Stimulated activated CD8-positive, alpha-beta memory T cell treated with anti-CD3 and anti-CD28 coated beads, Interleukin-4, amount 100 ng/mL, for 1 hour (primary cell): Measurements from ENCODE around the gene AMH.
"Not testable (repeated sequence)": the region's sequence is repeated elsewhere in the genome, so short reads cannot be mapped to it uniquely, and the experiment has no call there.

Experiments
- DNase-seq, 2 donors: peaks; one replicate each; pipeline ENCODE4 v3.0.0-alpha.2; 2020; ENCODE audit warnings: low read depth in 2 of 2, low spot score in 1 of 2

Gene AMH

DNA sequence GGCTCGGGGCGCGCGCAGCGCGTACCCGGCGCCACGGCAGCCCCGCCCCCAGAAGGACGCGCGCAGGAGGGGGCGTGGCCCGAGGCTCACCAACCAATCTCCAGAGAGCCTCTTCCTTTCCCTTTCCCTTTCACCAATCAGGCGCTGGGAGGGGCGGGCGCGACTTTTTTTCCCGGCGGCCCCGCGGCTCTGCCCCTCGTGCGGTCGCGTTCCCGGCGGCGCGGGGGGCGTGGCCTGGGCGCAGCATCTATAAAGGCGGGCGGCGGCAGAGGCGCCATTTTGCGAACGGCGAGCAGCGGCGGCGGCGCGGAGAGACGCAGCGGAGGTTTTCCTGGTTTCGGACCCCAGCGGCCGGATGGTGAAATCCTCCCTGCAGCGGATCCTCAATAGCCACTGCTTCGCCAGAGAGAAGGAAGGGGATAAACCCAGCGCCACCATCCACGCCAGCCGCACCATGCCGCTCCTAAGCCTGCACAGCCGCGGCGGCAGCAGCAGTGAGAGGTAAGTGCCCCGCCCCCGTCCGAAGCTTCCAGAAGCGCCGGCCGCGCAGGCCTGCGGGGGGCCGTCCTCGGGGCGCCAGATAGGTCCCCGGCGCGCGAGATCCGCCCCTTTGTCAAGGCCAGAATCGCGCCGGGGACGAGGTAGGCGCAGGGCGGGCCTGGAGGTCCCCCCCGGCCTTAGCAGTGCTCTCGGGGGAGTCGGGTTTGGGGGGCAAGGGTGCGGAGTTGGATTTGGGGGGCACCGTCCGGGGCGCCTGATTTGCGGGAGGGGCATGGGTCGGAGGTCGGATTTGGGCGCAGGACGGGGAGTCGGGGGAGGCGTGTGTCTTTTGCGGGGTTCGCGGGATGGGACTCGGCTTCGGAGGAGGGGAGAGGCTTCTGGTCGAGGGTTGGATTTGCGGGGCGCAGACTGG lies 20.4 kb downstream of the AMH start:
- DNase-seq = peak; percentile 98

DNA sequence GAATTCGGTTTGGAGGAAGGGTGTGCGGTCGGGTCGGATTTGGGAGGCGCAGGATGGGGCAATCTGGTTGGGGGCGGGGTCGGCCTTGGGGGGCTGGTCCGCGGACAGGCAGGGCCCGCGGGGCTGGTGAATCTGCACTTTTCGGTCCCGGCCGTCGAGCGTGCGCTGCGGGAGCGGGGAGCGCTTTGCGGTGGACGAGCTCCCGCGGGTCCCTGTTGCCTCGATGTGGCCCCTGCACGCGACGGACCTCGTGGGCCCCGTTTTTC lies 21.0 kb downstream of the AMH start:
- no peak for DNase-seq

DNA sequence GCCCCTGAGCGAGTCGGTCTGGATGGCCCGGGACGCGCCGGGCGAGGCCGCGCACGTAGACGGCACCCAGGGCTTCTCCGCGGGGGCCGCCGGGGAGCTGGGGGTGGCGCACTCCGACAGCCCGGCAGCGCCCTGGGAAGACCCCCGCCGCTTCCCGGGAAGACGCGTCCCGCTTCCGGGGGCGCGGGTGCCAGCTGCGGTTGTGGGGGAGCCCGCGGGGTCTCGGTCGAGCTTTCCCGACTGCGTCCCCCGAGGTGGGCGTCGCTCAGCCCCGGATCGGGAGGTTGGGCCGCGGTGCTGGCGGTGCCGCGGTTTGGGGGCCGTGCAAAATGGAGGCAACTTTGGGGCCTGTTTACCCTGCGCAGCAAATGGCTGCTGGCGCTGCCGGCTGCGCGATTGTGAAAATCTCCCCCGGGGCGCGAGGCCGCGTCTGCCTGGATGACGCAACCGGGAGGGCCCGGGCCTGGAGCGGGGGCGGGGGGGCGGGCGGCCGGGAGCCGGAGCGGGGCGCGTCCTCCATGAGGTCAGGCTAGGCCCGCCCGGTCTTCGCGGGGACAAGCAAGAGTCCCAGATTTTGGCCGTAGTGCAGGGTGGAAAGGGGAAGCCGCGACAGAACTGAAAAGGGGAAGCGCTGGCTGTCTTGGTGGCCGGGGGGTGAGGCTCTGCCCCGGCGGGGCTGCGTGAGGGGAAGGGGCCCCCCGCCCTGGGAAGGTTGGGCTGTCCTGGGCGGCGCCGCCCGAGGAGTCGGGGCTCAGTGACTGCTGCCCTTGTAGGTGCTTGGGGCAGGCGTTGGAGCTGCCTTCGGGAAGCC lies 21.5 kb downstream of the AMH start:
- peak in 1 of 2 donors; percentile 56 for DNase-seq

DNA sequence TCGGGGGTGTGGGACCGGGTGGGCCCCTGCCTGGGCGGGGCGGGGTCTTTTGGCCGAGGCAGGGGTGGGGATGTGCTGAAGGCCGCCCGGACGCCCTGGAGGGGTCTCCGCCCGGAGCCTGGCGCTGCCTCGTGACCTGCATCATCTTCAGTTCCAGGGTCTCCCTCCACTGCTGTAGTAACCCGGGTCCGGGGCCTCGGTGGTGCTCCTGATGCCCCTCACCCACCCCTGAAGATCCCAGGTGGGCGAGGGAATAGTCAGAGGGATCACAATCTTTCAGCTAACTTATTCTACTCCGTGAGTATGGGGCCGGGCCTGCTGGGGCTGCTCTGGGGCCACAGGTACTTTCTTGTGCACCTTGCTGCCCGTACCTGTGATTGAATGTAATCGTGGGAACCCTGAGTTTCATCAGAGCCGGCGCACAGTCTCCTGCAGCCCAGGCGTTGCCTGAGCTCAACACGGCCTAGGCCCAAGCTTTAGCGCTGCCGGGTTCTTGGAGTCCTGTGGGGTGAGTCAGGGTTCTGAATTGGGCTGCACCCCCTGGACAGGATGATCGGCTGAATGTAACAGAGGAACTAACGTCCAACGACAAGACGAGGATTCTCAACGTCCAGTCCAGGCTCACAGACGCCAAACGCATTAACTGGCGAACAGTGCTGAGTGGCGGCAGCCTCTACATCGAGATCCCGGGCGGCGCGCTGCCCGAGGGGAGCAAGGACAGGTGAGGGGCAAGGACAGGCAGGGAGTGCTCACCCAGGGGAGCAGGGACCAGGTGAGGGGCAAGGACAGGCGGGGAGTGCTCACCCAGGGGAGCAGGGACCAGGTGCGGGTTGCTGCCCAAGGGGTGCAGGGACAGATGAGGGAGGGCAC lies 22.3 kb downstream of the AMH start:
- DNase-seq = no peak

DNA sequence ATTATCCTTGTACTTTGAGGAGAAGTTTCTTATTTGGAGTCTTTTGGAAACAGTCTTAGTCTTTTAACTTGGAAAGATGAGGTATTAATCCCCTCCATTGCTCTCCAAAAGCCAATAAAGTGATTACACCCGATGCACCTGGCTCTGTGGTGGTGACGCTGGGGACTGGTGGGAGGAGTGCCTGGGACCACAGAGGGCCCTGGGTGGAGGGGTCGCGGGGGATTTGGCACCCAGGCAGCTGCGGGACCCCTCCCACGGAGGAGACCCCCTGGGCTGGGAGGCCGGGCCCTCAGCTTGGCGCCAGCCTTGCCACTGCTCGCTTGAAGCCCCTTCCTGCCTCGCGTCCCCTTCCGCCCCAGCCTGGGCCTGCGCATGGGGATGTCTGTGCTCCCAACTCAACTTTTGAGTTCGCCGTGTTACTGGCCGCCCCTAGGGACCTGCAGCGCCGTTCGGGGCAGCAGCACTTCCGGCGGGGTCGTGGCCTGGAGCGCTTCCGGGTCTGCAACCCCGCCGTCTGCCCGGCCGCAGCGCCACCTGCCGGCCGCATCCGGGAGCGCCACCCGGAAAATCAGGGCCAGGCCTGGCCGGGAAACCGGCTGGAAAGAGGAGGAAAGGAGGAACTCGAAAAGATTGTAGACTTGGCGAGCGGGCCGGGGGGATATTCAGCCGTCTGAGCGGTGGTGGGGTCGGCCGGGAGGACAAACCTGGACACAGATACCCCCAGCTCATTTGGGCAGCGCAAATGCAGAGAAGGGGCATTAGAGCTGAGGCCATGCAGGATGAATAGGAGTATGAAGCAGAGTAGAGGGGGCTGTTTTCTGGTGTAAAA lies 24.4 kb downstream of the AMH start:
- peak in 1 of 2 donors; percentile 41 for DNase-seq

DNA sequence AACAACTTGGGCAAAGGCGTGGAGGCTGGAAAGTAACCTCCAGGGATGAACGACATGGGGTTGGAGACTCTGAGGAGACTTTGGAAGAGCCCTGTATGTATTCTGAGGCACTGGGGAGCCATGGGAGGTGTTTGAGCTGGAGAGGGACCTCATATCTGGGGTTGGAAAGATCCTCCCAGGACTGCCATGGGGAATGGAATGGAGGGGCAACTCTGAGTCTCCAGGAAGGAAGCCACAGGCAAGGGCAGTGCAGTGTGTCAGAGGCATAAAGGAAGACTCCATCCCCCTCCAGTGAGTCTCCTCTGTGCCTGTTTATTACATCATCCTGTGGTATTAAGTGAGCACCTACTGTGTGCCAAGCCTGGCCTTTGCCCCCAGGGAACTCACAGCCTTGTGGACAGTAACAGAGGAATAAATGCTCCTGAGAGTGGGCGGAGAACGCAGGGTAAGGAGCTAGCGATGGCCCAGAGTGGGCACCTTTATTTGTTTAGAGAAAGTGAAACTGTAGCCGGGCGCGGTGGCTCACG lies 25.1 kb downstream of the AMH start:
- DNase-seq = no peak

DNA sequence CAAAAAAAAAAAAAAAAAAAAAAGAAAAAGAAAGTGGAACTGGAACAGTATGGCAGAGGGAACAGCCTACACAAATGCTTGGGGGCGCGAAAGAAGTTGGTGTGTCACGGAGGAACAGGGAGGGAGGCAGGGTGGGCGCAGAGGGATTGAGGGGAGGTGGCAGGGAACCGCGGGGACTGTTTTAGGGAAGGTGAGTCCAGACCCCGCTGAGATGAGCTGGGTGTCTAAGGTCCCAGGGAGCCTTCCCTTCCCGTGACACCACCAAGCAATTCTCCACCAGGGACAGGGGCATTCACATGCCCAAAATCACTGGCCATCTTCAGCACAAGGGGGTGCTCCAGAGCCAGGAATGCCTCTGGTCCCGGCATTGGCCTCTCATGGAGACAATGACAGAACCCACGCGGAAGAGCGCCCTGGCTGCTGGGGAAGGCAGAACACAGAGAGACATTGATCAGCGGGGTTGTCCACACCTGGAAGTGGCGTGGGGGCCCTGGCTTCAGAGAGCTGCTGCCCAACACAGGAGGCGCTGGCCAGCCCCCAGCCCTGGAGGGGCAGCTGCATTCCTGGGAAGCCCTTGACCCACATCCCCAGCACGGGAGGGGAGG lies 25.9 kb downstream of the AMH start:
- no peak for DNase-seq

DNA sequence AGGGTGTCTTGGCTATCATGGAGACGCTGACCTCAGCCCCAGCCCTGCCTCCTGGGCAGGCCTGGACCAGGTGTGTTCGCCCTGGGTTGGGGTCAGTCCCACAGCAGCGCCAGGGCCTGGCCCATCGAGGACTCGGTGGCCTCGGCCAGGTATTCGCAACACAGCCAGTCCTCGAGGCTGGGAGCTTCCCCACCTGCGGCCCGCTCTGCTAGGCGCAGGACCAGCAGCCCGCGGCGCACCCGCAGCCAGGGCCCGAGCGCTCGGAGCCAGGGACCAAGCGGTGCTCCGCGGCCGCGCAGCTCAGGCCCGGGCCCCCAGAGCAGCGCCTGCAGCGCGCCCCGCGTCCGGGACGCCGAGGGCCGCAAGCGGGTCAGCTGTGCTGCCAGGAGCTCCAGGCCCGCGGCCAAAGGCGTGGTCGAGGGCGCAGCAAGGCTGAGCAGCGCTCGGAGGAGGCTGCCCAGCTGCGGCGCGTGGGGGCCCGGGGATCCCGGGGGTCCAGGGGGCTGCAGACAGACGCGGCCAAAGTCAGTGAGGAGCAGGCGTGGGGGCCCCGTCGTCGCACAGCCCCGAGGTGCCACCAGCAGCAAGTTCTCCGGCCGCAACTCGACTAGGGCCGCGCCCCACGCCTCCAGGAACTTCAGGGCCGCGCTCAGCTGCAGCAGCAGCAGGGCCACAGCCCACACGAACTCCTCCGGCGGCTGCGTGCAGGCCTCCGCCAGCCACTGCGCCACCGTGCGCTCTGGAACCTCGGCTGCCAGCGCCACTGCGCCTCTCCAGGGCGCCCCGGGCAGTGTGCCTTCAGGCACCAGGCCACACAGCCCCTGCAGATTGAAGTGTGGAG lies 26.7 kb downstream of the AMH start:
- no peak for DNase-seq

DNA sequence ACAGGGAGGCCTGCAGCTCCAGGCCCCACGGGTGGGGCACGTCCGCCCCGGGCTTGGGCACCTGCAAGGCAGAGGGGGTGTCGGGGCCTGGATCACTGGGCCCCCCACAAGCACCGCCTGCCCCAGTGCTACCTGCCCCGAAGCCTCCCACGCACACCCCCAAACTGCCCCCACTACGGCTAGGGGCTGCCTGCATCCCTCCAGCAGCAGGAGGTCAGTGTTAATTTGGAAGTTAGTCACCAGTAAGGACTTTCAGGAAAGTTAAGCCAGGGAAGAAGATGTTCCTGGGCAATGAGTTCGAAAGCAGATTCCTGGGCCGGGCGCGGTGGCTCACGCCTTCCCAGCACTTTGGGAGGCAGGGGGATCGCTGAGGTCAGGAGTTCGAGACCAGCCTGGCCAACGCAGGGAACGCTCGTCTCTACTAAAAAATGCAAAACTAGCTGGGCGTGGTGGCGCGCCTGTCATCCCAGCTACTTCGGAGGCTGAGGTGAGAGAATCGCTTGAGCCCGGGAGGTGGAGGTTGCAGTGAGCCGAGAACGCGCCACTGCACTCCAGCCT lies 27.4 kb downstream of the AMH start:
- DNase-seq = no peak

DNA sequence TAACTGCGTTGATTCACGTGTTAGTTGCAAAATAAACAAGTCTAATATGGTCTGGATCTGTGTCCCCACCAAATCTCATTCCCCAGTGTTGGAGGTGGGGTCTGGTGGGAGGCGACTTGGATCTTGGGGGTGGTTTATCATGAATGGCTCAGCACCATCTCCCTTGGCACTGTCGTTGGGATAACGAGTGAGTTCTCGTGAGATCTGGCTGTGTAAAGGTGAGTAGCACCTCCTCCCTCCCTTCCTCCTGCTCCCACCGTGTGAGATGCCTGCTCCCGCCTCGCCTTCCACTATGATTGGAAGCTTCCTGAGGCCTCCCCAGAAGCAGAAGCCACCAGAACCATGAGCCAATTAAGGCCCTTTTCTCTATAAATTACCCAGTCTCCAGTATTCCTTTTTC lies 28.0 kb downstream of the AMH start:
- no peak for DNase-seq

DNA sequence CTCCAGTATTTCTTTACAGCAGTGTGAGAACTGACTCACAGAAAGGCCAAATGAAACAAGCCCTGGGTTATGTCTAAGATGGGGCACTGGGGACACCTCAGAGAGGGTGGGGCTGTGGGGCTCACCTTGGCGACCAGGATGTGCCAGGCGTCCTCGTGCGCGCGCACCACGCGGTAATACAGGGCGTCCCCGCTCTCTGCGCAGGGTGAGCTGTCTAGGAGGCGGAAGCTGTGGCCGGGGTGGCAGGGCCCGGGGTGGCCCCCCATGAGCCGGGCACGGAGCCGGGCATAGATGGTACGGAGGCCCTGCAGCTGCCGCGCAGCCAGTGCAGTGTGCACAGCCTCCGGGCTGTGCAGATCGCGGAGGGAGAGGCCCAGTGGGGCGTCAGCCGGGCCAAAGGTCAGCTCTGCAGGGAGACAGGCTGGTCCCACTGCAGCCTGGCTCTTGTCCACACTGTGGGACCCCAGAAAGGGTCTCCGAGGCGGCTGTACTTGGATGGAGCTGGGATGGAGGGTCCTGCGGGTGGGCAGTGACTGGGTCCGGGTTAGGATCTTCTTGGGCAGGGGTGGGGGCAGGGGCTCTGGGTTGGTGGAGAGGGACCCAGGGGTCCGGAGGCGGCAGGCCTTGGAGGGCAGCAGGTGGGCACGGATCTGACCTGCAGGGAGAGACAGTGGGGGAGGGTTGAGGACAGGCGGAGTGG lies 29.5 kb downstream of the AMH start:
- DNase-seq = no peak

DNA sequence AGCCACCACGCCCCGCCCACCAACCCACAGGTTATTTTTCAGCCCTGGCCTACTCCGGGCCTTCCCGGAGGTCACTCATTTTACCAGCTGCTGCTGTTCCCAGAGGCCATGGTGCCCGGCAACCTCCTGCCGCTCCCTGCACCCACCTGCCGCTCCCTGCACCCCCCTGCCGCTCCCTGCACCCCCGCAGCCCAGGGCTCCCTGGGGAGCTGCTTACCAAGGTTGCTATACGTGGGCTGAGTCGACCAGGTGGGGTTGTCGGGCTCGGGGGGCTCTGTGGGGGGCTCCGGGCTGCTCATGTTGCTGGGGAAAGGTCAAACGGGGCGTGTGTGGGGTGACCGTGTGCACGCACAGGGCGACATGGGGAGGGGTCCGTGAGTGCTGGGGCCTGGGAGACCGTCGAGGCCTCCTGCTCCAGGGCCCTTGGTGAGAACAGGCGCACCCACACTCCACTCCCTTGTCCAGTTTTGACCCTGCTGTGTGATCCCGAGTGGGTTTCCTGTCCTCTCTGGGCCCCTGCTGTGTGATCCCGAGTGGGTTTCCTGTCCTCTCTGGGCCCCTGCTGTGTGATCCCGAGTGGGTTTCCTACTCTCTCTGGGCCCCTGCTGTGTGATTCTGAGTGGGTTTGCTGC lies 31.6 kb downstream of the AMH start:
- DNase-seq = no peak

DNA sequence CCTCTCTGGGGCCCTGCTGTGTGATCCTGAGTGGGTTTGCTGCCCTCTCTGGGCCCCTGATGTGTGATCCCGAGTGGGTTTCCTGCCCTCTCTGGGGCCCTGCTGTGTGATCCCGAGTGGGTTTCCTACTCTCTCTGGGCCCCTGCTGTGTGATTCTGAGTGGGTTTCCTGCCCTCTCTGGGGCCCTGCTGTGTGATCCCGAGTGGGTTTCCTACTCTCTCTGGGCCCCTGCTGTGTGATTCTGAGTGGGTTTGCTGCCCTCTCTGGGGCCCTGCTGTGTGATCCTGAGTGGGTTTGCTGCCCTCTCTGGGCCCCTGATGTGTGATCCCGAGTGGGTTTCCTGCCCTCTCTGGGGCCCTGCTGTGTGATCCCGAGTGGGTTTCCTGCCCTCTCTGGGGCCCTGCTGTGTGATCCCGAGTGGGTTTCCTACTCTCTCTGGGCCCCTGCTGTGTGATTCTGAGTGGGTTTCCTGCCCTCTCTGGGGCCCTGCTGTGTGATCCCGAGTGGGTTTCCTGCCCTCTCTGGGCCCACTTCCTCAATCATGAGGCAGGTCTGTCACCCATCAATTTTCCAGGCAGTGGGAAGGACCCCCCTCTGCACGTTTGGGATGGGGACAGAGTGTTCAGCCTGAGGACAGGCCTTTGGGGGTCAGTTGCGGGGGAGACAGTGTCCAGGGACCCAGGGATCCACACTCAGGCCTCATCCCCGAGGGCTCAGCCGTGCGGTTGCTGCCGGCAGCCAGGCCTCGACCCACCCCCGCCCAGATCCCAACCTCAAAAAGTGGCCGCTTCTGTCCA lies 32.3 kb downstream of the AMH start:
- not testable (repeated sequence) for DNase-seq

DNA sequence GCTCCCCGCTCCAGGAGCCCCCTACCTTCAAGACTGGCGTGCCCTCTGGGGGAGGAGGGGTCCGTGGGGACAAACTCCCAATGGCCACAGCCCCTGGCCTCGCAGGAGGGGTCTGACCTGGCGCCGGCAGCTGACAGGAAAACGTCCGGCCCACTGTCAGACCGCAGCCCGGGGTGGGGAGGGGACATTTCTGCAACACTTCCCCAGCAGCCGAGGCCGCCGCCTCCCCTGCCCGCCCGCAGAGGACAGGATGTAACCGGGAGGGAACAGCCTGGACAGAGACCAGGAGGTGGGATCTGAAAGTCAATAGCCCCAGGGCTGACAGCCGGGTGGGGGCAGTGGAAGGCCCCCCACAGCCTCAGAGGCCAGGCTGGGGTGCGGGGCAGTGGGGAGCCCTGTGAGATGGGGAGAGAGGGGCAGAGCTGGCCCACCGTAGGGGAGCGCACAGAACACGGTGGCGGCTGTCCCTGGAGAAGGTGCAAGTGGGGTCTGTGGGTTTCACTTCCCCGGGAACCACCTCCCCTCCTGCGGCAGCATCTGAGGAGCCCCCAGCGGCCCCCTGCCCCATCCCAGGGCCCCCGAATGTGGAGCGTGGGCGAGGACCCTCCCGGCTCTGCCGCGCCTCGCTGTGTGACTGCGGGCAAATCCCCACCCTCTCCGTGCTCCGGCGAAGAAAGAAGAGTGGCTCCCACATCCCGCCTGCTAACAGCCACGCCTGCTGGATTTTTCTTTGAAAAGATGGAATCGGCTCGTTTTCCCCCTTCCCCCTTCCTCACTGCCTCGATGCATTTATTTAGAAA lies 33.1 kb downstream of the AMH start, which contains the start of gene PEAK3:
Gene PEAK3 (minus strand): TSS at position 114 of the 800 bp plus-strand sequence. CDS start 1,244 bp downstream, outside the sequence.
- no peak for DNase-seq

DNA sequence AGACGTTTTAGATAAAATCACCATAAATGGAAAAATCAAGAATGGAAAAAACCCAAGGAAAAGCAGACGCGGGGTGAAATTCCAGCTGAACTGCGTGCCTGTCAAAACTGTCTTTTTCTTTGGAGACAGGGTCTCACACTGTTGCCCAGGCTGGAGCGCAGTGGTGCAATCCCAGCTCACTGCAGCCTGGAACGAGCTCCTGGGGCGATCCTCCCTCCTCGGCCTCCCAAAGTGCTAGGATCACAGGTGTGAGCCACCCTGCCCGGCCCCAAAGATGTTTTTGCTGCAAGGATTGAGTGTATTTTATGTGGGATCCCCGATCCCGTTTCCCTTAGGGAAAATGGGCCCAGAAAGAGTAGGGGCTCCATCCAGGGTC lies 33.7 kb downstream of the AMH start:
- no peak for DNase-seq
